PC-9 (cell line): ENCODE data around the gene USP33.
"Not testable (repeated sequence)": the region's sequence is repeated elsewhere in the genome, so short reads cannot be mapped to it uniquely, and the experiment has no call there.

Source experiments
- CTCF ChIP-seq: fragments of 200-600 bp; sonication (generic); conservative IDR thresholded peaks from 2 replicates; pipeline ENCODE4 v1.6.1; 2017; ENCODE audit warnings: mixed run types, antibody characterized with exemption, mild to moderate bottlenecking, moderate library complexity
- EZH2 ChIP-seq: fragments of 200-600 bp; sonication (generic); IDR thresholded peaks from 2 replicates; pipeline ENCODE4 v1.8.0; 2017; ENCODE audit warnings: antibody characterized with exemption, low read depth

- TF ChIP-seq CTCF, EZH2: not testable (repeated sequence)
Measured at GRCh38 chr1:77674807-77675206, 84.8 kb downstream of the USP33 start.
